Liver (tissue), 9 donors: ENCODE results near the gene SH3PXD2A. TPM values are rescaled to one million over a fixed set of nuclear protein-coding genes. Genes with fewer than 3 reads are reported as not detected.
A peak's percentile ranks its signal among the peaks of the same experiment; 100 is the strongest.

Experiments
- DNase-seq: peaks from one replicate; pipeline ENCODE4 v3.0.0-alpha.2; 2017; ENCODE audit warnings: low spot score
- H3K27ac ChIP-seq, 2 donors: one replicate each; pipeline ENCODE4 v1.7.0; 2013; ENCODE audit warnings: inconsistent platforms in 2 of 2, low read length in 2 of 2, control low read depth in 1 of 2, low read depth in 1 of 2, mild to moderate bottlenecking in 1 of 2
- H3K27me3 ChIP-seq, 4 donors: one replicate each; pipeline versions ENCODE4 v1.6.1 to v1.7.0; 2013; ENCODE audit warnings: low read length in 3 of 4, inconsistent platforms in 1 of 4, mild to moderate bottlenecking in 1 of 4, moderate library complexity in 1 of 4; ENCODE audit not compliant: control insufficient read depth in 4 of 4, insufficient read depth in 4 of 4
- H3K36me3 ChIP-seq, 4 donors: one replicate each; pipeline versions ENCODE4 v1.6.1 to v1.7.0; 2013; ENCODE audit warnings: low read length in 3 of 4, mild to moderate bottlenecking in 3 of 4, low read depth in 1 of 4, moderate library complexity in 1 of 4; ENCODE audit not compliant: control insufficient read depth in 4 of 4, insufficient read depth in 3 of 4
- H3K4me1 ChIP-seq, 4 donors: one replicate each; pipeline versions ENCODE4 v1.6.1 to v1.7.0; 2013; ENCODE audit warnings: low read length in 3 of 4, mild to moderate bottlenecking in 3 of 4, moderate library complexity in 1 of 4; ENCODE audit not compliant: control insufficient read depth in 4 of 4, insufficient read depth in 4 of 4
- H3K4me3 ChIP-seq, 3 donors: one replicate each; pipeline versions ENCODE4 v1.6.1 to v1.7.0; 2013; ENCODE audit warnings: low read length in 3 of 3, control low read depth in 1 of 3, low read depth in 1 of 3, mild to moderate bottlenecking in 1 of 3
- H3K9ac ChIP-seq, 2 donors: one replicate each; pipeline ENCODE4 v1.7.0; 2013; ENCODE audit warnings: low read length in 2 of 2, mild to moderate bottlenecking in 2 of 2, moderate library complexity in 2 of 2, control low read depth in 1 of 2, low read depth in 1 of 2
- H3K9me3 ChIP-seq, 4 donors: one replicate each; pipeline versions ENCODE4 v1.6.1 to v1.7.0; 2013; ENCODE audit warnings: low read length in 3 of 4; ENCODE audit not compliant: control insufficient read depth in 4 of 4
- ATF3 ChIP-seq: IDR thresholded peaks from 2 replicates; pipeline ENCODE4 v1.6.1; 2016; ENCODE audit warnings: antibody characterized with exemption
- CTCF ChIP-seq: fragments of 150-350 bp; IDR thresholded peaks from 2 replicates; pipeline ENCODE4 v1.5.1; 2017; ENCODE audit warnings: improper control_type of control experiment, low read depth, low read length; ENCODE audit not compliant: missing input control
- EGR1 ChIP-seq, 2 donors: IDR thresholded peaks; 2 replicates each; pipeline ENCODE4 v1.6.1; 2016 to 2018; ENCODE audit warnings: antibody characterized with exemption in 2 of 2, low read depth in 2 of 2
- FOXA1 ChIP-seq: IDR thresholded peaks from 2 replicates; pipeline ENCODE4 v1.6.1; 2016; ENCODE audit warnings: antibody characterized with exemption
- FOXA2 ChIP-seq: IDR thresholded peaks from 2 replicates; pipeline ENCODE4 v1.6.1; 2016; ENCODE audit warnings: antibody characterized with exemption
- GABPA ChIP-seq, 2 donors: IDR thresholded peaks in 1 of 2; conservative IDR thresholded peaks in 1 of 2; 2 replicates each; pipeline ENCODE4 v1.6.1; 2016; ENCODE audit warnings: antibody characterized with exemption in 2 of 2, mild to moderate bottlenecking in 1 of 2, moderate library complexity in 1 of 2
- HNF4A ChIP-seq, 2 donors: conservative IDR thresholded peaks; 2 replicates each; pipeline ENCODE4 v1.6.1; 2016; ENCODE audit warnings: antibody characterized with exemption in 2 of 2, mild to moderate bottlenecking in 2 of 2
- HNF4G ChIP-seq: IDR thresholded peaks from 2 replicates; pipeline ENCODE4 v1.6.1; 2016; ENCODE audit warnings: antibody characterized with exemption
- JUND ChIP-seq, 2 donors: IDR thresholded peaks; 2 replicates each; pipeline ENCODE4 v1.6.1; 2016; ENCODE audit warnings: antibody characterized with exemption in 2 of 2
- MAX ChIP-seq: IDR thresholded peaks from 2 replicates; pipeline ENCODE4 v1.6.1; 2016; ENCODE audit warnings: antibody characterized with exemption
- NR2F2 ChIP-seq: IDR thresholded peaks from 2 replicates; pipeline ENCODE4 v1.6.1; 2016; ENCODE audit warnings: antibody characterized with exemption
- RAD21 ChIP-seq, 2 donors: IDR thresholded peaks; 2 replicates each; pipeline ENCODE4 v1.6.1; 2016; ENCODE audit warnings: antibody characterized with exemption in 2 of 2, mild to moderate bottlenecking in 2 of 2
- REST ChIP-seq: IDR thresholded peaks from 2 replicates; pipeline ENCODE4 v1.6.1; 2016; ENCODE audit warnings: antibody characterized with exemption, mild to moderate bottlenecking
- RXRA ChIP-seq, 2 donors: IDR thresholded peaks; 2 replicates each; pipeline ENCODE4 v1.6.1; 2017 to 2018; ENCODE audit warnings: antibody characterized with exemption in 2 of 2, mild to moderate bottlenecking in 1 of 2
- SP1 ChIP-seq: IDR thresholded peaks from 2 replicates; pipeline ENCODE4 v1.6.1; 2018; ENCODE audit warnings: antibody characterized with exemption, mild to moderate bottlenecking
- TAF1 ChIP-seq: conservative IDR thresholded peaks from 2 replicates; pipeline ENCODE4 v1.6.1; 2016; ENCODE audit warnings: antibody characterized with exemption, mild to moderate bottlenecking
- YY1 ChIP-seq: IDR thresholded peaks from 2 replicates; pipeline ENCODE4 v1.6.1; 2016; ENCODE audit warnings: antibody characterized with exemption, mild to moderate bottlenecking
- ZBTB33 ChIP-seq: IDR thresholded peaks from 2 replicates; pipeline ENCODE4 v1.6.1; 2016; ENCODE audit warnings: antibody characterized with exemption
- WGBS: extraction: QIAGEN DNeasy Blood & Tissue Kit; methylation state at CpG from one replicate; pipeline ENCODE4 v1.1.7; 2013; 5-methylcytosine and 5-hydroxymethylcytosine counted together
- polyA plus RNA-seq, 2 donors: library from polyadenylated mRNA; stranded (reverse) in 1 of 2; unstranded in 1 of 2; fragments of 200-250 nt in 1 of 2; fragments of >200 nt in 1 of 2; fragmentation: Nextera tagmentation in 1 of 2; extraction: Ambion mirVana in 1 of 2; gene quantifications; one replicate each; pipeline versions ENCODE4 v1.2.1 to v1.2.3, GENCODE V29; 2013 to 2015
- total RNA-seq, 2 donors: library from RNA; depleted of rRNA; stranded (reverse); fragments of >200 nt; gene quantifications; one replicate each; pipeline ENCODE4 v1.2.3, GENCODE V29; 2014
- donor health status: healthy.
- donor health status: healthy.
- donor health status: healthy.
- donor health status: healthy.
- donor health status: healthy.

Gene SH3PXD2A
- total and polyA plus RNA-seq, 4 donors, result 0.82 to 5.5 (median 3.9) TPM

GRCh38 chr10:103833731-103834365 is 21.5 kb downstream of the SH3PXD2A start:
- no peaks in the 10 kb centered on the region for H3K36me3 ChIP-seq
- peak overlapping the region; percentile 37 to 65 for H3K27ac ChIP-seq
- H3K9me3 ChIP-seq, result no peaks in the 10 kb centered on the region
- 38% methylated on average over 5 of the region's 5 CpGs for WGBS
- no peak overlapping the region for H3K9ac ChIP-seq
- TF ChIP-seq YY1, result peak; percentile 47
- peak; percentile 56 for TF ChIP-seq NR2F2
- TF ChIP-seq GABPA (IDR thresholded peaks at IDR 0.05 in 1 of 2, conservative IDR thresholded peaks at IDR 0.05 in 1 of 2), result no peak
- no peak for TF ChIP-seq HNF4G
- TF ChIP-seq JUND (IDR thresholded peaks at IDR 0.05), result peak in 1 of 2 donors; percentile 29
- no peak for TF ChIP-seq ZBTB33
- TF ChIP-seq EGR1 (IDR thresholded peaks at IDR 0.05; ENCODE audit: low read depth in 2 of 2), result peak in 1 of 2 donors; percentile 64
- no peak for TF ChIP-seq REST
- TF ChIP-seq ATF3, result peak; percentile 32
- peak; percentile 45 to 69 for TF ChIP-seq RXRA (IDR thresholded peaks at IDR 0.05)
- TF ChIP-seq HNF4A (conservative IDR thresholded peaks at IDR 0.05), result peak; percentile 23 to 54
- no peak for TF ChIP-seq FOXA2
- TF ChIP-seq FOXA1, result no peak
- peak; percentile 87 for TF ChIP-seq MAX
- TF ChIP-seq SP1, result peak; percentile 67
- TF ChIP-seq CTCF, result no peak
- TF ChIP-seq RAD21 (IDR thresholded peaks at IDR 0.05), result peak; percentile 23 to 53
- TF ChIP-seq TAF1, result no peak
- H3K4me3 ChIP-seq, result no peak overlapping the region
- no peaks in the 10 kb centered on the region for H3K27me3 ChIP-seq
- peaks cover 10 to 25% (median 19%) of the 10 kb centered on the region in 4 donors for H3K4me1 ChIP-seq
- DNase-seq, result peak; percentile 59
